DMS79 (cell line): ENCODE measurements around the gene NFKBIE.

ENCODE experiments used
- DNase-seq: peaks from one replicate; lab custom pipeline; 2025; lab: John Stamatoyannopoulos, UW

Gene NFKBIE

GRCh38 chr6:44225579-44226325 is 39.6 kb downstream of the NFKBIE start:
- DNase-seq, result no peak

DNA sequence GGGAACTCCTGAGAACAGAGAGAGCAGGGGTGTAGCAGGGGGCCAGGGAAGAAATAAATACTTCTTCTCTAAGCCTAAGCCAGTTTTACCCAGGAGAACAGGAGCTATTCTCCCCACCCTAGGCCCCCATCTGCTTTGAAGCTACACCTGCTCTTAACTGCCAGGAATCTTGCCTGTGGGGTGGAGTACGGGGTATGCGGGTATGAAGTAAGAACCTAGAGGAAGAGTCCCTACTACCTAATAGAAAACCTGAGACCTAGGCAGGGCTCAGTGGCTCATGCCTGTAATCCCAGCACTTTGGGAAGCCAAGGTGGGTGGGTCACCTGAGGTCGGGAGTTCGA is 40.4 kb downstream of the NFKBIE start:
- no peak for DNase-seq

DNA sequence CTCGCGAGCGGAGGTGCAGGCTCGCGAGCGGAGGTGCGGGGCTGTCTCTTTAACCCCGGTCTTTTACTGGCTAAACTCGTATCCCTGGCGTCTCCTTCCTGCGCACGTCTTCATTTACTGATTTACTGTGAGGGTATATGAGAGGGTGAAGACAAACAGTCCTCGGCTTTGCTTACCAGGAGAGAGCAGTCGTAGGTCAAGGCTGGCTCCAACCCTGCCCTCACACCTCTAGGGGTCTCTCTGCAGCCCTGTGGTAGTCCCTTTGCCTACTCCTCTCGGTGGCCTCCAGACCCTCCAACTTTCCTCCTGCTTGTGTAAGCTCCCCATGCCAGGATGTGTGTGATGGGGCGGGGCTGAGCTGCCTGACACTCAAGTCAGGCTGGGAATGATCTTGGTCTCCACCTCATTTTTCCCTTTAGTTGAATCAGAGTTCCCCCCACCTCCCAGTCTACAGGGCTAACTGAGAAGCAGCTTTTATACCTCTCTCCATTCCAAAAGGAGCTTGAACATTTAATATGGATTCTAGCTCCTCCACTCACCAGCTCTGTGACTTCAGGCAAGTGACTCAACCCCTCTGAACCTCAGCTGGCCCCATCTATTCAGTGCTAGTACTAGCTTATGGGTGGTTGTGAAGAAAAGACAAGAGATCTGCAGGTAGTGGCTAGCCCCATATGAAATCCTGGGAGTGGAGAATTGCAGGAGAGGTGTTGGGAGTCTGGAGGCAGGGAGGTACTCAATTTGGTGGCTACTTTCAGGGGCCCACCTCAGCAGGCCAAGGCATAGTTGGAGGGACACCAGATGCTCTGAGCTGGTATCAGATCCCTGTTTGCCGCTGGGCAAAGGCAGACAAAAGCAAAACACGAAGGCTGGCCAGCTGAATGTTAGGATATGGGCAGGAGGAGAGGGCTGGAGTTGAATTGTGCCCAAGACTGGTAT is 41.1 kb downstream of the NFKBIE start:
- DNase-seq, result peak; percentile 15

DNA sequence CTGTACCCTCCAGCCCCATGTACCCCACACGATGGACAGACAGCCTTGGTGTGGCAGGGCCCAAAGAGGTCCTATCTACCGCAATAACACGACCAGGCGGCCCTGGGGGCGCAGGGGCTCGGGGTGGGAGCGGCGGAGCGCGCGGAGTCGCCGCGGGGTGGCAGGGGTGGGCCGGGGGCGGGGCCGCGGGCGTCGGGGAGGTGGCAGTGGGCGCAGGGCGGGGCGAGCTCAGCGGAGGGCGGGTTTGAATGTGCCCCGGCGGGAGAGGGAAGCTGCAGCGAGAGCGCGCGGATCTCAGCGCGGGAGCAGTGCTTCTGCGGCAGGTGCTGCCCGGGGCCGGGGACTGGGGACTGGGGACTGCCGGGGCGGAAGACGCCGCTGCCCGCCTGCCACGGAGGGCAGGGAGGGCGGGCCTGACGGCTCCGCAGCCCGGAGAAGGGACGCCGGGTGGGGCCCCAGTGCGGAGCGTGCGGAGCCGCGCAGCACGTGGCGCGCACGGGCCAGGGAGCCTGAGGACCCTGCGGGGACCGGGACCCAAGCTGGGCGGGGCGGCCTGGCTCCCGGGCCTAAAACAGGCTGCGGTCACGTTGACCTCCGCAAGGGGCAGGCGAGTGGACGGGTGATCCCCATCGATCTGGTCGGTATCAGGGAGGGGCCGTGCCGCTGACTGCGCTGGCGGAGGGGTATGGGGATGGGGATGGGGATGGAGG is 41.9 kb downstream of the NFKBIE start, which contains the start of gene SLC29A1:
TSS of gene SLC29A1 (plus strand) at position 277 of the 710 bp plus-strand sequence. CDS start 3,719 bp downstream, outside the sequence.
- peak; percentile 26 for DNase-seq

DNA sequence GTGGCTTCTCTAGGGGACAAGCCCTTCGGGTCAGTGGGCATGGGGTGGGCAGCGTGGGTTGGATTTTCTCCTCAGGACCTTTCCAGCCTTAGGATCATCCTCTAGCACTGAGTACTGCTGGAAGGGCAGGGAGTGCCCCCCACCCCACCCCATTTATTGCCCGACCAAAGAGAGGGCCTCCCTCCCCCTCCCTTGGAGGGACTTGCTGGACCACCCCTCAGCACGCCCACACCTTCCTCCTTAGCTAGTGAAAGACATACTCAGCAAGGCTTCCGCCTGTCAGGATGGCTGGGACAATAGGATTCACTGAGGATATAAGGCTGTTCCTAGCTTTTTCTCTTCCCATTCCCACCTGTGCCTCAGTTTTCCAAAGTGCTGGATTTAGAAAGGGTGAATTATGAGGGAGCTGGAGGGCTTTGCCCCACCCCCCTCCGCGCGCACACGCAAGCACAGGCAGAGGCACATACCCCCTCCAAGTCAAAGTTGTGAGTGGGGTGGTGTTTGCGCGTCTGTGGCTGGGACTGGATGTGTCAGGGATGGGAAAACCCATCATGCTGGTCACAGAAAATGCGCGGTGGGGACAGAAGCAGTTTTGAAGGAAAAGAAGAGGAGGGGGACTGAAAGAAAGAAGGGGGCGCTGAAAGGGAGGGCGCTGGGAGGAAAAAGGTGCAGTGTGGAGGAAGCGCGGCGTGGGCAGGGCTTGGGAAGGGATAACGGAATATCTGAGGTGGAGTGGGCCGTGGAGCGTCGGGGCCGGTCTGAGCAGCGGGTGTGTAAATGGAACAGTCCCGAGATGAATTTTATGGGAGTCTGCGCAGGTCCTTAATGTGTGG is 42.6 kb downstream of the NFKBIE start:
- DNase-seq, result no peak

GRCh38 chr6:44221961-44222335 is 43.4 kb downstream of the NFKBIE start:
- no peak for DNase-seq

DNA sequence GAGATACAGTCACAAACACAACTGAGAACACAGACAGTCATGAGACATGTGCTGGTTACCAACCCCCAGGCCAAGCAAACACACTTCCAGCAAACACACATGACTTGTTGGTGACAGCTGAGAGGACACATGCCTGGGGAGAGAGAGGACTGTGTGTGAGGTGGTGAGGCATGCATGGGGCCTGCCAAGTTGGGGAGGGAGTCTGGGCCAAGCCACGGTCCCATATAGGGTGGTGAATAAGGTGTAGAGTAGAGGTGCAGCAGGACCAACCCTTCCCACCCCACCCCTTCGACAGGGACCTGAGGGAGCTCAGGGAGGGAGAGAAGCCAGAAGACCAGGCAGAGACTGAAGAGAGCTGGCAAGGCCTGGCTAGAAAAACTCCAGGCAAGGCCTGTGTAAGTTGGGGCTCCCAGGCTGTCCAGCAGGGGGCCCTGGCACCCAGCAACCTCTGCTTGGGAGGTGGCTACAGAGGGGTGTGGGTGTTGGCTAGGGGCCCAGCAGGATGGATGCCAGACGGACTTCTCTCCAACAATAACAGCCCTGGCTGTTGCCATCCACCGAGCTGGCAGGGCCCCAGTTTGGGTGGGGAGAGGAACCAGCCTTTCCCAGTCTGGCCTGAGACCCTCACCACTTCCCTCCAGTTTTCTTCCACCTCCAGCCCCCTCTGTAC is 43.9 kb downstream of the NFKBIE start:
- peak; percentile 55 for DNase-seq

DNA sequence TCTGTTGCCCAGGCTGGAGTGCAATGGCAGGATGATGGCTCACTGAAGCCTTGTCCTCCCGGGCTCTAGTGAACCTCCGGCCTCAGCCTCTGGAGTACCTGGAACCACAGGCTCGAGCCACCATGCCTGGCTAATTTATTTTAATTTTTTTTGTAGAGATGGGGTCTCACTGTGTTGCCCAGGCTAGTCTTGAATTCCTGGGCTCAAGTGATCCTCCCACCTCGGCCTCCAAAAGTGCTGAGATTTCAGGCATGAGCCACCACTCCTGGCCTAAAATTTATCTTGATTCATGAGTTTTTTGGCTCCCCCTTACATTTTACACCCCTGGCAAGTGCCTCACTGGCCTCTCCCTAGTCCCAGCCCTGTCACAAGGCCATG is 44.4 kb downstream of the NFKBIE start:
- no peak for DNase-seq

GRCh38 chr6:44219815-44220784 is 45.3 kb downstream of the NFKBIE start:
- no peak for DNase-seq

DNA sequence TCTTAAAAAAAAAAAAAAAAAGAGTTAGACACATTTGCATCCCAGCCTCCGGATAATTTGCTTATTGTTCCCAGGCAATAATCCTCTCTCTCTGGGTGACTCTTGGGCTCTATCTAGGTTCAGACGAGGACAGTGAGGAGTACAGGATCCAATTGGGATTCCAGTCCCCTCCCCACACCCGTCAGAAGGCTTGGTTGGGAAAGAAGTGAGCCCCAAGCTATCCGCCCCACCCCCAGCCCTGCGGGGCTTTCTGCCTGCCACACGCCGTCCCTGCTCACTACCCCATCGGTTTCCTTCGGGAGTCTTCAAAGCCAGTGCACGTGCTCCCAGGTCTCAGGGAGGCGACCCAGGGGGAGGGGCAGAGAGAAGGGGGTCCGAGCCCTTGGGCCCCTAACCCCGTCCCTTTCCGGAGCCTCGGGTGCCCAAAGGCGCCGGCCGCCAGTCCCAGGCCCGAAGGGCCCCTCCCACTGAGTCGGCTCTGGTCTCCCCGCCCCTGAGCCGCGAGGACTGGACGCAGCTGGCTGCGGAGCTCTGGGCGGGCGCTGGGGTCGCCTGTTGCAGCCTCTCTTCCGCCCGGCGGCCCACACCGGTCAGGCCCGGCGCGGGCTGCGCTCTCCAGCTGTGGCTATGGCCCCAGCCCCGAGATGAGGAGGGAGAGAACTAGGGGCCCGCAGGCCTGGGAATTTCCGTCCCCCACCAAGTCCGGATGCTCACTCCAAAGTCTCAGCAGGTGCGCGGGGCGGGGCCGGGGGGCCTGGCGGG is 46.1 kb downstream of the NFKBIE start:
- DNase-seq, result peak; percentile 57

DNA sequence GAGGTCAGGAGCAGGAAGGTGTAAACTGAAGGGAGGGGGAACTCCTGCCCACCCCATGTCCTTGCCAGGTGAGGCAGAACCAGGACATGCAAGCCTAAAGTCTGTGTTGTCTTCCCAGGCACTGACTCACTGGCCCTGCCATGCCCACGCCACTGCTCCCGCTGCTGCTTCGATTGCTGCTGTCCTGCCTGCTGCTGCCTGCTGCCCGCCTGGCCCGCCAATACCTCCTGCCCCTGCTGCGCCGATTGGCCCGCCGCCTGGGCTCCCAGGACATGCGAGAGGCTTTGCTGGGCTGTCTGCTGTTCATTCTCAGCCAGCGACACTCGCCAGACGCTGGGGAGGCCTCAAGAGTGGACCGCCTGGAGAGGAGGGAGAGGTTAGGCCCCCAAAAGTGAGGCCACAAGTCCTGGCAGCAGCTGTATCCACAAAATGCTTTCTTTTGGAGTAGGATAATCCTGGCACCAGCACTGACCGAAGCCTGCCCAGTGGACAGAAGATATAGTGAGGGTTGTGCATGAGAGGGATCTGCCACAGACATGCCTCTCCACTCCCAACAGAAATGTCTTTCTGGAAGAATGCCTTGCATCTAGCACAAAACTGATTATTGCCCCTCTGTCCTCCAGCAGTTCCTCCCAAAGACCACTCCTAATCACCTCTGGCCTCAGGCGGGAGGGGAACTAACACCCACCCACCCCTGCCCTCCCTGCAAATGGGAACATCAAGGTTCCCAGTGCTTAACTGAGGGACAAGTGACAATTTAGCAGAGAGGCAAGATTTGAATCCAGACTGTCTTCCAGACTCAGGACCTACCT is 47.8 kb downstream of the NFKBIE start:
- no peak for DNase-seq

- DNase-seq, result no peak
Measured at GRCh38 chr6:44216677-44217331, 48.5 kb downstream of the NFKBIE start, which contains the start of gene MYMX. Gene MYMX, plus strand, starts transcription at chr6:44216926. Its CDS starts 546 bp downstream, at chr6:44217472.

GRCh38 chr6:44214307-44214706 is 51.0 kb downstream of the NFKBIE start:
- DNase-seq, result no peak

- no peak for DNase-seq
Measured at GRCh38 chr6:44211284-44211683, 54.1 kb downstream of the NFKBIE start.
